HEK293T (cell line): Measurements from ENCODE around the gene OSBPL8.

Experiments used
- ARNT ChIP-seq: fragments of 450-650 bp; IDR thresholded peaks from 2 replicates; pipeline ENCODE4 v1.6.1; 2017; ENCODE audit warnings: mild to moderate bottlenecking
- BHLHE40 ChIP-seq: fragments of 450-650 bp; IDR thresholded peaks from 2 replicates; pipeline ENCODE4 v1.6.1; 2016; ENCODE audit warnings: mild to moderate bottlenecking, moderate library complexity, borderline replicate concordance
- ELF4 ChIP-seq: fragments of 450-650 bp; IDR thresholded peaks from 2 replicates; pipeline ENCODE4 v1.6.1; 2017; ENCODE audit warnings: antibody characterized with exemption
- FOXA1 ChIP-seq: fragments of 450-650 bp; IDR thresholded peaks from 2 replicates; pipeline ENCODE4 v1.6.1; 2016; ENCODE audit warnings: mild to moderate bottlenecking
- FOXK2 ChIP-seq: fragments of 450-650 bp; IDR thresholded peaks from 2 replicates; pipeline ENCODE4 v1.6.1; 2016; ENCODE audit warnings: mild to moderate bottlenecking
- FOXM1 ChIP-seq: fragments of 450-650 bp; IDR thresholded peaks from 2 replicates; pipeline ENCODE4 v1.6.1; 2017; ENCODE audit warnings: mild to moderate bottlenecking, borderline replicate concordance
- HDGF ChIP-seq: fragments of 450-650 bp; IDR thresholded peaks from 2 replicates; pipeline ENCODE4 v1.6.1; 2017; ENCODE audit warnings: antibody characterized with exemption, borderline replicate concordance
- NFRKB ChIP-seq: fragments of 450-650 bp; IDR thresholded peaks from 2 replicates; pipeline ENCODE4 v1.6.1; 2016; ENCODE audit warnings: mild to moderate bottlenecking, moderate library complexity
- PKNOX1 ChIP-seq: fragments of 450-650 bp; IDR thresholded peaks from 2 replicates; pipeline ENCODE4 v1.6.1; 2016
- SP1 ChIP-seq: fragments of 450-650 bp; IDR thresholded peaks from 2 replicates; pipeline ENCODE4 v1.6.1; 2017
- SUZ12 ChIP-seq: fragments of 450-650 bp; IDR thresholded peaks from 2 replicates; pipeline ENCODE4 v1.6.1; 2016; ENCODE audit warnings: mild to moderate bottlenecking
- TARDBP ChIP-seq: fragments of 450-650 bp; IDR thresholded peaks from 2 replicates; pipeline ENCODE4 v1.6.1; 2016

- TF ChIP-seq FOXK2, result no peak
- no peak for TF ChIP-seq BHLHE40
- TF ChIP-seq FOXA1, result no peak
- no peak for TF ChIP-seq SP1
- TF ChIP-seq FOXM1, result no peak
- TF ChIP-seq PKNOX1, result no peak
- no peak for TF ChIP-seq TARDBP
- TF ChIP-seq ARNT, result no peak
- no peak for TF ChIP-seq SUZ12
- no peak for TF ChIP-seq HDGF
- no peak for TF ChIP-seq ELF4
- TF ChIP-seq NFRKB, result no peak
Measured at GRCh38 chr12:76460807-76461206, 98.8 kb downstream of the OSBPL8 start.
